PC-9 (cell line): ENCODE results near the gene NOTCH4. TPM values are rescaled to one million over a fixed set of nuclear protein-coding genes. Genes with fewer than 3 reads are reported as not detected.

ENCODE experiments used
- BruUV-seq: library from RNA; stranded (reverse); fragments of 400-500 nt; replicated peaks from 2 replicates; lab custom pipeline; 2021; lab: Mats Ljungman, UMichigan
- CTCF ChIA-PET: fragments of 300-600 bp; sonication (Branson Sonifier 250); formaldehyde crosslinking; loops from one replicate; lab custom pipeline; 2022; ENCODE audit warnings: antibody characterized with exemption; lab: Charles Lee
- POLR2A ChIA-PET: fragments of 300-600 bp; sonication (Branson Sonifier 250); formaldehyde crosslinking; loops from one replicate; lab custom pipeline; 2022; ENCODE audit warnings: antibody characterized with exemption; ENCODE audit not compliant: unreplicated experiment; lab: Charles Lee
- DNase-seq, 2 experiments: peaks; one replicate each; pipeline versions ENCODE4 v3.0.0 to v3.0.0-alpha.2; 2015 to 2022; ENCODE audit warnings: mixed read lengths in 1 of 2
- H2AFZ ChIP-seq: fragments of 200-600 bp; sonication (generic); 2 replicates; pipeline ENCODE4 v1.8.1; 2017; ENCODE audit warnings: antibody characterized with exemption
- H3F3A ChIP-seq: fragments of 200-600 bp; sonication (generic); 2 replicates; pipeline ENCODE4 v1.8.1; 2017; ENCODE audit warnings: antibody characterized with exemption, mild to moderate bottlenecking, low read depth; ENCODE audit not compliant: insufficient read depth
- H3K27ac ChIP-seq: fragments of 200-600 bp; sonication (generic); 2 replicates; pipeline ENCODE4 v1.6.1; 2016; ENCODE audit warnings: mixed run types
- H3K27me3 ChIP-seq: fragments of 200-600 bp; sonication (generic); 2 replicates; pipeline ENCODE4 v1.6.1; 2016; ENCODE audit warnings: low read depth, mixed run types; ENCODE audit not compliant: insufficient read depth
- H3K36me3 ChIP-seq: fragments of 200-600 bp; sonication (generic); 2 replicates; pipeline ENCODE4 v1.6.1; 2016; ENCODE audit warnings: low read depth, mixed run types
- H3K4me1 ChIP-seq: fragments of 200-600 bp; sonication (generic); replicated peaks from 2 replicates; pipeline ENCODE4 v1.6.1; 2016; ENCODE audit warnings: mixed run types; ENCODE audit not compliant: insufficient read depth
- H3K4me2 ChIP-seq: fragments of 200-600 bp; sonication (generic); 2 replicates; pipeline ENCODE4 v1.6.1; 2017; ENCODE audit warnings: mixed run types
- H3K4me3 ChIP-seq: fragments of 200-600 bp; sonication (generic); 2 replicates; pipeline ENCODE4 v1.6.1; 2016; ENCODE audit warnings: mixed run types
- H3K79me2 ChIP-seq: fragments of 200-600 bp; sonication (generic); 2 replicates; pipeline ENCODE4 v1.6.1; 2017; ENCODE audit warnings: low read depth, mixed run types
- H3K9me2 ChIP-seq: fragments of 200-600 bp; sonication (generic); 2 replicates; pipeline ENCODE4 v1.8.1; 2017; ENCODE audit warnings: mild to moderate bottlenecking; ENCODE audit not compliant: insufficient read depth
- H3K9me3 ChIP-seq: fragments of 200-600 bp; sonication (generic); 2 replicates; pipeline ENCODE4 v1.8.1; 2016; ENCODE audit warnings: low read depth; ENCODE audit not compliant: insufficient read depth
- H4K20me1 ChIP-seq: fragments of 200-600 bp; sonication (generic); 2 replicates; pipeline ENCODE4 v1.8.1; 2017; ENCODE audit not compliant: insufficient read depth
- EZH2 ChIP-seq: fragments of 200-600 bp; sonication (generic); IDR thresholded peaks from 2 replicates; pipeline ENCODE4 v1.8.0; 2017; ENCODE audit warnings: antibody characterized with exemption, low read depth
- intact Hi-C: fragments of 100-400 bp; cut with micrococcal nuclease; formaldehyde crosslinking; loops from one replicate; pipeline ENCODE4 v1.10.0; 2022; ENCODE audit not compliant: unreplicated experiment
- total RNA-seq: library from RNA; stranded (reverse); gene quantifications from 2 replicates; pipeline ENCODE4 v1.2.3, GENCODE V29; 2021
- TF ChIP-seq, protein P1 (sequence below): fragments of 200-600 bp; sonication (generic); conservative IDR thresholded peaks from 2 replicates; pipeline ENCODE4 v1.6.1; 2017; ENCODE audit warnings: mixed run types, antibody characterized with exemption, mild to moderate bottlenecking, moderate library complexity

The NOTCH4 gene
- total RNA-seq, 1 experiment from 2014 or later: 1.5 TPM

DNA sequence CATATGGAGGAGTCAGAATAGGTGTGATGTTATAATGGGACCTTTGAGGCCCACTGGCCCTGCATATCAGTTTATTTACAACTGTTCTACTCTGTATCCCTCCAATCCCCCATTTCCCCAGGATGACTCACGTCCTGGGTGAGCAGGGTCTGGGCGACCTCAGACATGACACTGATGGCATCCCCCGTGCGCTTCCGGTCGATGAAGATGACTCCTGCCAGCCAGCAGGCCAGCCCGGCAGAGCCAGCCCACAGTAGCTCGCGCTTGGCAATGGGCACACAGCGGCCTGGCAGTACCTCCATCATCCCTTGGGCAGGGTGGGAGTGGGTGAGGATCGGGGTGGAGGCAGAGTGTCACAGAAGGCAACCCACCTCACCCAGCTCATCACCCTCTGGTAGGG, 53.6 kb downstream of the NOTCH4 start:
- TF ChIP-seq, protein P1, sequence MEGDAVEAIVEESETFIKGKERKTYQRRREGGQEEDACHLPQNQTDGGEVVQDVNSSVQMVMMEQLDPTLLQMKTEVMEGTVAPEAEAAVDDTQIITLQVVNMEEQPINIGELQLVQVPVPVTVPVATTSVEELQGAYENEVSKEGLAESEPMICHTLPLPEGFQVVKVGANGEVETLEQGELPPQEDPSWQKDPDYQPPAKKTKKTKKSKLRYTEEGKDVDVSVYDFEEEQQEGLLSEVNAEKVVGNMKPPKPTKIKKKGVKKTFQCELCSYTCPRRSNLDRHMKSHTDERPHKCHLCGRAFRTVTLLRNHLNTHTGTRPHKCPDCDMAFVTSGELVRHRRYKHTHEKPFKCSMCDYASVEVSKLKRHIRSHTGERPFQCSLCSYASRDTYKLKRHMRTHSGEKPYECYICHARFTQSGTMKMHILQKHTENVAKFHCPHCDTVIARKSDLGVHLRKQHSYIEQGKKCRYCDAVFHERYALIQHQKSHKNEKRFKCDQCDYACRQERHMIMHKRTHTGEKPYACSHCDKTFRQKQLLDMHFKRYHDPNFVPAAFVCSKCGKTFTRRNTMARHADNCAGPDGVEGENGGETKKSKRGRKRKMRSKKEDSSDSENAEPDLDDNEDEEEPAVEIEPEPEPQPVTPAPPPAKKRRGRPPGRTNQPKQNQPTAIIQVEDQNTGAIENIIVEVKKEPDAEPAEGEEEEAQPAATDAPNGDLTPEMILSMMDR: no peak
- no peak for TF ChIP-seq EZH2
- no peak overlapping the region for H2AFZ ChIP-seq
- H3K4me1 ChIP-seq: peaks cover 15% of the 10 kb centered on the region
- H3K27me3 ChIP-seq: no peaks in the 10 kb centered on the region
- no peaks in the 10 kb centered on the region for H4K20me1 ChIP-seq
- H3K9me2 ChIP-seq: no peaks in the 10 kb centered on the region
- BruUV-seq: no TSS peak
- no peaks in the 10 kb centered on the region for H3K36me3 ChIP-seq
- intact Hi-C loops: loop anchor here (10.0 kb wide), 1 partner anchor 505 kb away; the partner anchor contains the start of genes C6orf47, CSNK2B, GPANK1 and LY6G5B
- peaks cover 13% of the 10 kb centered on the region for H3K79me2 ChIP-seq
- no peak overlapping the region for H3K4me3 ChIP-seq
- H3K4me2 ChIP-seq: no peak overlapping the region
- POLR2A ChIA-PET: no interaction called here
- H3K27ac ChIP-seq: no peak overlapping the region
- no peaks in the 10 kb centered on the region for H3K9me3 ChIP-seq
- H3F3A ChIP-seq: peaks cover 14% of the 10 kb centered on the region; the same call in 1 of the 2 replicates
- DNase-seq: no peak
- CTCF ChIA-PET: no interaction called here

DNA sequence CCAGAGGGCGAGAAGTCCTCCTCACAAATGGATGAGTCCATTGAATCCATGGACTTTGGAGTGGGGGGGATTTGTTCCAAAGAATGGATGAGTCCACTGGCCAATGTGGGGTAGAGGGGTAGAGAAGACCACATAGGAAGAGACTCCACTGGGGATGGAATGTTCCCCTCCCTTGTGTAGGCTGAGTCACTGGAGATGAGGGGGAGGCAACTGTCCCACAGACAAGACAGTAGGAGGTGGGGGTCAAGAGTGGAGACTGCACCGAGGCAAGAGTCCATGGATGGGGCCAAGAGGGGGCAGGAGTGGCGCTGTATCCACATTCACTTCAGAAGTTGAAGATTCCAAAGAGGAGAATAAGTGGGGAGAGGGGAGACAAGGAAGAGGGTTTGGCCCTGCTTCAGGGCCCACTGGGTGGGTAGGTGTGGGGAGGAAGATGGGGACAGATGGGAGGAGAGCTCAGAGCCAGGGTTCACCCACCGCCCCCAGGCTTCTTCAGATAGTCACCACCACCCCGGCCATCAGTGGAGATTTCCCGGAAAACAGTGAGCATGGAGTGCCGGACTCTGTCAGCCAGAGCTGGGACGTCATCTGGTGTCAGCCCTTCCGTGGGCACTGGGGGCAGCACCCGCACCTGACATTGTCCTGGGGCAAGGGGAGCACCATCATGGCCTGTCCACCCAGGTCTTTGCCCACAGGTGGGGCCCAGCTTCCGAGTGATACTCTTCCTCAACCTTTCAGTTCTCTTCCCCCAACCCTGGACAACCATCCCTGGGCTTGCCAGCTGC, 54.9 kb downstream of the NOTCH4 start:
- TF ChIP-seq EZH2: no peak
- TF ChIP-seq, protein P1: no peak
- ChIA-PET POLR2A (interaction anchor here (0.6 kb wide), 2 partner anchors 33 to 271 kb away, joined by 3 to 18 read pairs; no protein-coding TSS in a partner anchor), CTCF (interaction anchor here (1.2 kb wide), 1 partner anchor 18 kb away, joined by 5 read pairs; no protein-coding TSS in a partner anchor)
- no peak overlapping the region for H3K27ac ChIP-seq
- H3K9me2 ChIP-seq: no peaks in the 10 kb centered on the region
- no peaks in the 10 kb centered on the region for H3K9me3 ChIP-seq
- no peak for DNase-seq
- H3K27me3 ChIP-seq: no peaks in the 10 kb centered on the region
- H3K4me1 ChIP-seq: 0 out of 2 replicates have a peak, but pooled peaks cover 7% of the 10 kb centered on the region
- intact Hi-C loops: no loop called here
- H4K20me1 ChIP-seq: no peaks in the 10 kb centered on the region
- H2AFZ ChIP-seq: no peak overlapping the region
- H3K4me2 ChIP-seq: no peak overlapping the region
- peaks cover 17% of the 10 kb centered on the region; the same call in 1 of the 2 replicates for H3F3A ChIP-seq
- TSS peak; percentile 29 for BruUV-seq
- H3K4me3 ChIP-seq: no peak overlapping the region
- no peaks in the 10 kb centered on the region for H3K79me2 ChIP-seq
- no peaks in the 10 kb centered on the region for H3K36me3 ChIP-seq

DNA sequence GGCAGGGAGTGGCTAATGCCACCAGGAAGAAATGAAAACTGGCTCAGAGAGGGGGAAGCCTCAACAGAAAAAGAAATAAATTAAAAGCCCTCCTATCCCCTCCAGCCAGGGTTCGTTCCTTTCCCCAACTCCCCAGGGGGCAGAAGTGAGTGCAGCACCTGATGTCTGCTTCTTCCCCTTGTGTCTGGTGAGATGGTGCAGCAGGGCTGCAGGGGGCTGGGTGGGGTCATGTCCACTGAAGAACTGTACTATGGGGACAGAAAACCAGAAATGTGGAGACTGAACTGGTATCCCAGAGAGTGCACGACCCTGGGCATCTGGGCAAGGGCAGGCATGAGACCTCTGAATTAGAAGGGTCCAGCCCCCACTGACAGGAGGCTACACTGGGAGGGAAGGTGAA, 55.5 kb downstream of the NOTCH4 start:
- H3K4me2 ChIP-seq: no peak overlapping the region
- H4K20me1 ChIP-seq: no peaks in the 10 kb centered on the region
- no peaks in the 10 kb centered on the region for H3K36me3 ChIP-seq
- BruUV-seq: no TSS peak
- H3K79me2 ChIP-seq: no peaks in the 10 kb centered on the region
- H3K4me3 ChIP-seq: no peak overlapping the region
- DNase-seq: no peak
- CTCF ChIA-PET: interaction anchor here (1.2 kb wide), 1 partner anchor 17 kb away, joined by 5 read pairs; no protein-coding TSS in a partner anchor
- no peak overlapping the region for H3K27ac ChIP-seq
- H3F3A ChIP-seq: peaks cover 17% of the 10 kb centered on the region; the same call in 1 of the 2 replicates
- H3K9me3 ChIP-seq: no peaks in the 10 kb centered on the region
- intact Hi-C loops: no loop called here
- POLR2A ChIA-PET: no interaction called here
- no peak overlapping the region for H2AFZ ChIP-seq
- H3K4me1 ChIP-seq: 0 out of 2 replicates have a peak, but pooled peaks cover 6% of the 10 kb centered on the region
- TF ChIP-seq EZH2: no peak
- TF ChIP-seq, protein P1: no peak
- H3K9me2 ChIP-seq: no peaks in the 10 kb centered on the region
- no peaks in the 10 kb centered on the region for H3K27me3 ChIP-seq
